Stimulated activated CD4-positive, alpha-beta T cell treated with anti-CD3 and anti-CD28 coated beads, Interleukin-1b, Interleukin-23, amount 100 ng/mL, for 48 hours (primary cell): ENCODE measurements around the gene FUBP1.
"Not testable (repeated sequence)": the region's sequence is repeated elsewhere in the genome, so short reads cannot be mapped to it uniquely, and the experiment has no call there.

Source experiments
- DNase-seq: peaks from one replicate; pipeline ENCODE4 v3.0.0-alpha.2; 2020

The FUBP1 gene

GRCh38 chr1:77940921-77941570 lies 37.8 kb downstream of the FUBP1 start:
- DNase-seq, result no peak

GRCh38 chr1:77938651-77939050 lies 40.2 kb downstream of the FUBP1 start:
- DNase-seq, result no peak

- DNase-seq, result no peak
These were observed 49.1 kb downstream of the FUBP1 start for GRCh38 chr1:77929806-77930205.

- DNase-seq, result no peak
These were observed 51.5 kb downstream of the FUBP1 start for GRCh38 chr1:77927414-77927813.

GRCh38 chr1:77926561-77927357 lies 52.1 kb downstream of the FUBP1 start:
- DNase-seq, result no peak

GRCh38 chr1:77925956-77926355 lies 52.9 kb downstream of the FUBP1 start:
- no peak for DNase-seq

GRCh38 chr1:77925518-77925917 lies 53.4 kb downstream of the FUBP1 start:
- no peak for DNase-seq

GRCh38 chr1:77918918-77919317 lies 60.0 kb downstream of the FUBP1 start:
- DNase-seq, result not testable (repeated sequence)

- DNase-seq, result no peak
These were observed 68.8 kb downstream of the FUBP1 start for GRCh38 chr1:77910116-77910515.

GRCh38 chr1:77906624-77907023 lies 72.2 kb downstream of the FUBP1 start:
- no peak for DNase-seq

- DNase-seq, result no peak
These were observed 72.8 kb downstream of the FUBP1 start for GRCh38 chr1:77906019-77906545.

GRCh38 chr1:77905603-77906002 lies 73.3 kb downstream of the FUBP1 start:
- DNase-seq, result no peak

GRCh38 chr1:77900687-77901293 lies 78.1 kb downstream of the FUBP1 start:
- no peak for DNase-seq

GRCh38 chr1:77899647-77900320 lies 79.1 kb downstream of the FUBP1 start:
- no peak for DNase-seq
